Activated T-cell treated with anti-CD3 and anti-CD28 coated beads, Interleukin-2, amount 50 U/mL, for 72 hours (primary cell): ENCODE data around the gene CEBPB. TPM values are rescaled to one million over a fixed set of nuclear protein-coding genes. Genes with fewer than 3 reads are reported as not detected.
"Not testable (repeated sequence)": the region's sequence is repeated elsewhere in the genome, so short reads cannot be mapped to it uniquely, and the experiment has no call there.

ENCODE experiments used
- ATAC-seq, 2 donors: fragments of 150-1000 bp; cut with Tn5 transposase; replicated peaks in 1 of 2; 2 replicates each; pipeline ENCODE4 v1.10.0; 2021; ENCODE audit warnings: moderate library complexity in 2 of 2, mild to moderate bottlenecking in 1 of 2
- DNase-seq, 2 donors: peaks; one replicate each; pipeline ENCODE4 v3.0.0; 2021 to 2022; ENCODE audit warnings: mixed read lengths in 1 of 2
- H3K27ac Mint-ChIP-seq: one replicate; pipeline ENCODE4 v1.8.0; 2022; ENCODE audit warnings: mild to moderate bottlenecking, moderate library complexity, mixed read lengths
- H3K27me3 Mint-ChIP-seq: one replicate; pipeline ENCODE4 v1.8.0; 2022; ENCODE audit warnings: low read depth, mixed read lengths
- H3K36me3 Mint-ChIP-seq, 2 donors: one replicate each; pipeline ENCODE4 v1.8.0; 2022; ENCODE audit warnings: mixed read lengths in 2 of 2, mild to moderate bottlenecking in 1 of 2; ENCODE audit not compliant: insufficient read depth in 2 of 2
- H3K4me1 Mint-ChIP-seq: one replicate; pipeline ENCODE4 v1.8.0; 2022; ENCODE audit warnings: low read depth, mixed read lengths
- H3K4me3 Mint-ChIP-seq, 2 donors: one replicate each; pipeline ENCODE4 v1.8.0; 2022; ENCODE audit warnings: mild to moderate bottlenecking in 2 of 2, mixed read lengths in 2 of 2, moderate library complexity in 2 of 2
- H3K9me3 Mint-ChIP-seq, 2 donors: one replicate each; pipeline ENCODE4 v1.8.0; 2022; ENCODE audit warnings: mixed read lengths in 2 of 2
- total RNA-seq, 2 donors: library from RNA; stranded (reverse); gene quantifications; one replicate each; pipeline ENCODE4 v1.2.3, GENCODE V29; 2022

The CEBPB gene
- total RNA-seq, 2 donors from 2014 or later, result 111 to 134 TPM

DNA sequence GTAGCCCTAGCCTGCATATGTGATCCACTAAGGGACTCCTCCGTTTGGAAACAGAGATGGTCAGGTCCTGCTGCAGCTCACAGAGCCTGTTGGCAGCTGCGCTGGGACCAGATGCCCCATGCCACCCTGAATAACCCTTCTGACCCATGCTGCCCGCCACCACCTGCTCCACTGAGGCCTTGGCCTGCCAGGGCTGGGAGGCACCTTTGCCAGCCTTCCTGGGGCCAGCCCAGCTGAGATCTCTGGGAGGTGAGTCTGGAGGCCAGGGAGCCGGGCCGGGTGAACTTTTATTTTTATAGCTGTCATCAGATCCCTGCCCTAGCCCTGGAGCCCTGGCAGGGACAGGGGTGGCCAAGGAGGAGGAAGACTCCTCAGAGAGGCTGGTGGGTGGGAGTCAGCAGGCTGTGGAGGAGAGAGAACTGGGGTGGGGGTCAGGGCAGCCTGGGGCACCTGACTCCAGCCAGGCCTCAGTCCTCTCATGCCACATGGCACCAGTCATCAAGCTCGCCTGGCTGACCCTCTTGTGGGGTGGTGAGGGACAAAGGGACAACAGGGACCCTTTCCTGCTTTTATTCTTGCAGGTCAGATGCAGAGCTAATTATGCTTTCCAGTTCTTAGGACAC, 10.0 kb downstream of the CEBPB start:
- H3K9me3 Mint-ChIP-seq, result peaks cover 0 to 6% of the 10 kb centered on the region in 2 donors
- DNase-seq, result no peak
- peaks cover 11% of the 10 kb centered on the region for H3K27me3 Mint-ChIP-seq
- no peak for ATAC-seq
- H3K4me1 Mint-ChIP-seq, result peaks cover 23% of the 10 kb centered on the region
- H3K36me3 Mint-ChIP-seq, result peaks cover under 1 to 5% of the 10 kb centered on the region in 2 donors
- H3K4me3 Mint-ChIP-seq, result no peak overlapping the region
- H3K27ac Mint-ChIP-seq, result no peak overlapping the region

GRCh38 chr20:50201710-50202109, 11.1 kb downstream of the CEBPB start:
- not testable (repeated sequence) for H3K4me3 Mint-ChIP-seq, DNase-seq, H3K9me3 Mint-ChIP-seq, H3K27ac Mint-ChIP-seq, H3K36me3 Mint-ChIP-seq, ATAC-seq
- H3K4me1 Mint-ChIP-seq, result peaks cover 16% of the 10 kb centered on the region
- peaks cover 11% of the 10 kb centered on the region for H3K27me3 Mint-ChIP-seq

DNA sequence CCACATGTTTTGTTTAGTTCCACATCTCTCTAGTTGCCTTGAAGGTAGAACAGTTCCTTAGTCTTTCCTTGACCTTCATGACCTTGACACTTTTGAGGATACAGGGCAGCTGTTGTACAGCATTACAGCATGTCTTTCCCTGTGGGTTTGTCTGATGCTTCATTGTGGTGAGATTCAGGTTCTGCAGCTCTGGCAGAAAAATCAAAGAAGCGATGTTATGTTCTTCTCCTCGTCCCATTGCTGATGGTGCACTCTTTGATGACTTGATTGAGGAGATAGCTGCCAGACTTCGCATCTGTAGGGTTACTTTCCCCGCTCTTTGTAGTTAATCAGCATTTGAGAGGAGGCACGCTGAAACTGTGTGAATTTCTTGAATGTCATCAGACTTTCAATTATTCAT, 12.0 kb downstream of the CEBPB start:
- H3K9me3 Mint-ChIP-seq, result peaks cover 0 to 6% of the 10 kb centered on the region in 2 donors
- H3K27me3 Mint-ChIP-seq, result peaks cover 11% of the 10 kb centered on the region
- no peak overlapping the region for H3K27ac Mint-ChIP-seq
- peaks cover 16% of the 10 kb centered on the region for H3K4me1 Mint-ChIP-seq
- ATAC-seq, result peak; percentile 39 to 45
- H3K4me3 Mint-ChIP-seq, result peak overlapping the region in 1 of 2 donors; percentile 6
- DNase-seq, result no peak
- H3K36me3 Mint-ChIP-seq, result peaks cover 0 to 5% of the 10 kb centered on the region in 2 donors

- Mint-ChIP-seq H3K4me3 (no peak overlapping the region), H3K4me1 (peaks cover 16% of the 10 kb centered on the region), H3K27ac (no peak overlapping the region), H3K9me3 (peaks cover 0 to 6% of the 10 kb centered on the region in 2 donors), H3K36me3 (peaks cover 0 to 5% of the 10 kb centered on the region in 2 donors), H3K27me3 (peaks cover 11% of the 10 kb centered on the region)
- DNase-seq, result no peak
- ATAC-seq, result no peak
Measured at GRCh38 chr20:50203951-50204937, 13.6 kb downstream of the CEBPB start.

- peaks cover 0 to 5% of the 10 kb centered on the region in 2 donors for H3K36me3 Mint-ChIP-seq
- no peak overlapping the region for H3K4me3 Mint-ChIP-seq
- H3K27ac Mint-ChIP-seq, result no peak overlapping the region
- H3K4me1 Mint-ChIP-seq, result peaks cover 29% of the 10 kb centered on the region
- H3K27me3 Mint-ChIP-seq, result peaks cover 22% of the 10 kb centered on the region
- ATAC-seq (no peak), DNase-seq (no peak)
- peaks cover 0 to 6% of the 10 kb centered on the region in 2 donors for H3K9me3 Mint-ChIP-seq
Measured at GRCh38 chr20:50207026-50207425, 16.4 kb downstream of the CEBPB start.

GRCh38 chr20:50208085-50208491, 17.5 kb downstream of the CEBPB start:
- Mint-ChIP-seq H3K27ac (no peak overlapping the region), H3K4me3 (no peak overlapping the region), H3K4me1 (peaks cover 20% of the 10 kb centered on the region), H3K36me3 (peaks cover 0 to 5% of the 10 kb centered on the region in 2 donors), H3K9me3 (peaks cover 0 to 6% of the 10 kb centered on the region in 2 donors), H3K27me3 (peaks cover 22% of the 10 kb centered on the region)
- ATAC-seq (no peak), DNase-seq (no peak)

DNA sequence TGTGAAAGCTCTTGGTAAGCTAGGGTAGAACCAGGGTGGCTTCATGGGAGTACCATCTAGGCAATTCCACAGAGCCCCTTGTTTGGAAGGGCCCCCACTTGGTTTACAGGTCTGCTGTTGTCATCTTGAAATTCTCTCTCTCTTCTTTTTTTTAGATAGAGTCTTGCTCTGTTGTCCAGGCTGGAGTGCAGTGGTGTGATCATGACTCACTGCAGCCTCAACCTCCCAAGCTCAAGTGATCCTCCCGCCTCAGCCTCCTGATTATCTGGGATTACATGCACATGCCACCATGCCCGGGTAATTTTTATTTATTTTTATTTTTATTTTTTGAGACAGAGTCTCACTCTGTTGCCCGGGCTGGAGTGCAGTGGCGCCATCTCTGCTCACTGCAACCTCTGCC, 18.2 kb downstream of the CEBPB start:
- ATAC-seq, H3K4me3 Mint-ChIP-seq: not testable (repeated sequence)

DNA sequence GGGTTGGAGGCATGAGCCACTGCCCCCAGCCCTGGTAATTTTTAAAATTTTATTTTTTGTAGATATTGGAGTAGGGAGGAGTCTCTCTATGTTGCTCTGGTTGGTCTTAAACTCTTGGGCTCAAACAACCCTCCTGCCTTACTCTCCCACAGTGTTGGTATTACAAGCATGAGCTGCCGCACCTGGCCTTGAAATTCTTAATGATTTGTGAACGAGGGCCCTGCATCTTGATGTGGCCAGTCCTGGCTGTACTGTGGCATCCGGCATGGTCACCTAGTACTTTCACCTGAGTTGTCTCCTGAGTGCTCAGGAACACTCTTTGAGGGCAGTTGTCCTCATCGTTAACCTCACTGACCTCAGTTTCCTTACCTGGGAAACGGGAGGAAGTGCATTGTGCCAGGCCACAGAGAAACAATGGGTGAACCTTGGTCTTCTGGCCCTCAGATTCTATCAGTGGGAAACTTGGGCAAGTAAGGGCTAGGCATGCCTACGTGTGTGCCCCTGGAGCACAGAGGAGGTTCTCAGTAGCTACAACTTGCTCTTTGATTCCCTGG, 19.5 kb downstream of the CEBPB start:
- Mint-ChIP-seq H3K9me3 (no peaks in the 10 kb centered on the region), H3K4me3 (no peak overlapping the region), H3K27me3 (peaks cover 22% of the 10 kb centered on the region), H3K4me1 (peaks cover 13% of the 10 kb centered on the region), H3K27ac (no peak overlapping the region), H3K36me3 (no peaks in the 10 kb centered on the region)
- no peak for ATAC-seq
- no peak for DNase-seq

More for the DNA sequence above, 18.2 kb downstream of the CEBPB start:
- not testable (repeated sequence) for H3K27ac Mint-ChIP-seq, H3K9me3 Mint-ChIP-seq, H3K36me3 Mint-ChIP-seq, DNase-seq
- Mint-ChIP-seq H3K27me3 (peaks cover 17% of the 10 kb centered on the region), H3K4me1 (peaks cover 16% of the 10 kb centered on the region)

DNA sequence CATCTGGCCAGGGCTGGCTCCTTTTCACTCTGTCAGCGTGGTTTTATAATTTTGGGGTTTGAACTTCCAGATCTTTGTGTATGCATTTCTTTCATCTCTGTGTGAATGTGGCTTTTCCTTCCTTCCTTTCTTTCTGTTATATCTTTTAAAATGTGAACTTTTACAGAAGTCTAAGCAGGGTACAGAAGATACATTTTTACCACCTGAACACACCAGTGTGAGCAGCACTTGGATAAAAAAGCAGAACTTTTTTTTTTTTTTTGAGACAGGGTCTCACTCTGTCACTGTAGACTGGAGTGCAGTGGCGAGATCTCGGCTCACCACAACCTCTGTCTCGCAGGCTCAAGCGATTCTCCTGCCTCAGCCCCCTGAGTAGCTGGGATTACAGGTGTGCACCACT, 20.5 kb downstream of the CEBPB start:
- DNase-seq (no peak), ATAC-seq (no peak)
- Mint-ChIP-seq H3K4me1 (peaks cover 13% of the 10 kb centered on the region), H3K9me3 (no peaks in the 10 kb centered on the region), H3K27me3 (peaks cover 26% of the 10 kb centered on the region), H3K4me3 (no peak overlapping the region), H3K27ac (no peak overlapping the region), H3K36me3 (no peaks in the 10 kb centered on the region)

GRCh38 chr20:50213531-50214106, 23.0 kb downstream of the CEBPB start:
- H3K27ac Mint-ChIP-seq, result no peak overlapping the region
- DNase-seq, result no peak
- no peaks in the 10 kb centered on the region for H3K36me3 Mint-ChIP-seq
- ATAC-seq, result no peak
- peaks cover 26% of the 10 kb centered on the region for H3K27me3 Mint-ChIP-seq
- H3K4me1 Mint-ChIP-seq, result peaks cover 13% of the 10 kb centered on the region
- H3K4me3 Mint-ChIP-seq, result no peak overlapping the region
- H3K9me3 Mint-ChIP-seq, result no peaks in the 10 kb centered on the region

DNA sequence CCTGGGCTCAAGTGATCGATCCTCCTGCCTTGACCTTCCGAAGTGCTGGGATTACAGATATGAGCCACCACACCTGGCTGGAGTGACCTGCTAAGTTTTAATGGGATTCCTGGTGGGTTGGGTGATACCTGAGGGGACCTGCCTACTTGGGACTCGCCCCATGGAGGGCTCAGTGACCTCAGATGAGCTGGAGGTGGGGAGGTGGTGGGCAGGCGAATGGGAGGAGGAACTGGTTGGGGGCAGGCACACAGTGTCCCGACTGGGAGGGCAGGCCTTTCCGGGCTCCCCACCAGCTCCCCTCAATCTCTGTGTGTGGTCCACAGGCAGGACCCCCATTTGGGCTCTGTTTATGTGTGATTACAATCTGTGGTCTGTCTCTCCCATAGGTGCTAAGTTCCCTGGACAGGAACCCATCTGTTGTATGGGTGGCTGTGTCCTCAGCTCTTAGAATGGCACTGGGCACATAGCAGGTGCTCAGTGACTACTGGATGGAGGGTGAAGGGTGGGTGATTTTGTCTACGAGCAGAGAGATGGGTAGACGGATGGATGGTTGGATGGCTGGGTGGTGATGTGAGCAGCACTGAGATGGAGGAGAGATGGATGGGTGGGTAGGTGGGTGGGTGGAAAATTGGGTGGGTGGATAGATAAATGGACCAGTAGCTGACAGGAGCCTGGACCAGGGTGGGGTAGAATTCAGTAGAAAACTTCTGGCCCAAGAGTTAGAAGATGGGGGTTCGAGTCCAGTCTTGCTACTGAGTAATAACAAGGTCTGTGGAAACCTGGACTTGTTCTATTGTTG, 23.8 kb downstream of the CEBPB start:
- Mint-ChIP-seq H3K27me3 (peaks cover 26% of the 10 kb centered on the region), H3K4me3 (no peak overlapping the region), H3K36me3 (no peaks in the 10 kb centered on the region), H3K9me3 (no peaks in the 10 kb centered on the region), H3K27ac (no peak overlapping the region), H3K4me1 (peaks cover 13% of the 10 kb centered on the region)
- ATAC-seq (no peak), DNase-seq (no peak)

DNA sequence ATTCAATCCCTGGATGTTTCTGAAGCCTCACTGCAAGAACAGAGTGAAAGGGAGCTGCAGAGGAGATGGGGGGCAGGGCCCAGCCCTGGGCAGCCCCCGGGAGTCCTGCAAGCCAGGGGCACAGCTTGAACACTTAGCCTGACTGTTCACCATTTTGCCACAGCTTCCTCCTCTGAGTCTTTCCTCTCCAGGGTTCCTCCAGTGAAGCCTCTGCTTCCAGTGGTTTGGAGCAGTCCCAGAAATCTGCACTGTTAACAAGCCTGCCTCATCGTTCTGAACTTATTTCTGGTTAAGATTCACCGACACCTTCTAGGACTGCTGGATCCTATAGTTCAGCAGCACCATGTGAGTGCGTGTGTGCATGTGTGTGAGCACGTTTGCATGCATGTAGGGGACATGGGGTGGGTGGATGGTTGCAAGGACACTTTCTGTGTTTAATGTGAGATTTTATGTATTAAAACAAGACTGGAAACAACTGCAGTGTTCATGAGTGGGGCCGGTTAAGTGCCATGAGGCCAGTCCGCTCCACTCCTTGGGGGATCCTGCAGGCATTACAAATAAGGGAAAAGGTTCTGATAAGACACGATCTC, 24.6 kb downstream of the CEBPB start:
- H3K4me3 Mint-ChIP-seq, result no peak overlapping the region
- no peaks in the 10 kb centered on the region for H3K36me3 Mint-ChIP-seq
- H3K27ac Mint-ChIP-seq, result no peak overlapping the region
- peaks cover 13% of the 10 kb centered on the region for H3K4me1 Mint-ChIP-seq
- H3K9me3 Mint-ChIP-seq, result no peaks in the 10 kb centered on the region
- DNase-seq (no peak), ATAC-seq (no peak)
- H3K27me3 Mint-ChIP-seq, result peaks cover 26% of the 10 kb centered on the region
